ENCODE measurements around the gene FES. TPM values are rescaled to one million over a fixed set of nuclear protein-coding genes. Genes with fewer than 3 reads are reported as not detected.
A peak's percentile ranks its signal among the peaks of the same experiment; 100 is the strongest.

The FES gene
- total and polyA plus RNA-seq, 2 of the 13 experiments (the other 11 are each of a cell fraction or from before 2014, with no cell fraction given) = 4.0 to 9.5 TPM

DNA sequence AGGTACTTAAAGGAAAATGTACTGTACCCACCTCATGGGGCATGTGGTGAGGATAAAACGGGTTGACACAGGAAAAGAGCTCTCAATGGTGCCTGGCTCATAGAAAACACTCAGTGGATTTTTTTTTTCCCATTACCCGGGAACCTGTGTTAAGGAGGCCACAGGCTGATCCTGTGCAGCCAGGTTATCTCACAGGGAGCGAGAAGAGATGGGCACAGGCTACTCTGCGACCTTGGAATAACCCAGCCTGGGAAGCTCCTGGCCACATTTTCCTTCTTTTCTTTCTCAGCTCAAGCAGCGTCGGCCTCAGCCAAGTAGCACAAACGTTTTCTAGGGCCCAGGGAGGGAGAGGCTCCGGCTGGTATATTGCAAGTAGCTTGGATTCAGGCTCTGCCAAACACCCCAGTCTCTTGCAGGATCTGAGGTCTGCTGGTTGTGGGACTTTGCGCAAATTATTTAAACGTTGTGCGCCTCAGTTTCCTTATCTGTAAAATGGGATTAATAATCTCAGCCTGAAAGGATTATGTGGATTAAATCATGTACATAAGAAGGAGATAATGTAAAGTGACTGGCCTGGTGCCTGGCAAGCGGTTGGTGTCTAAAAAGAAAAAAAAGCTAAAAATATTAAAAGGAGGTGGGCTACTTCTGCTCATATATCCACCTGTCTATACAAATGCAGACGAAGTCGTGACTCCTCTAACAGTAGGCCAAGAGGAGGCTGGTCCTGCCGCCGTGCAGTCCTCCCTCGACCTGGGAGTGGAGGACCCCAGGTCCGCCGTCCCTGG lies 13.8 kb upstream of the FES start (continued):
- TF ChIP-seq CHD4 (IDR thresholded peaks at IDR 0.05; ENCODE audit: borderline replicate concordance, low read length) = peak; percentile 52; the same call in 1 of the 2 replicates
- TF ChIP-seq ZNF629 (CRISPR knock-in tag; conservative IDR thresholded peaks at IDR 0.05) = peak; percentile 90
- TF ChIP-seq, protein P1, sequence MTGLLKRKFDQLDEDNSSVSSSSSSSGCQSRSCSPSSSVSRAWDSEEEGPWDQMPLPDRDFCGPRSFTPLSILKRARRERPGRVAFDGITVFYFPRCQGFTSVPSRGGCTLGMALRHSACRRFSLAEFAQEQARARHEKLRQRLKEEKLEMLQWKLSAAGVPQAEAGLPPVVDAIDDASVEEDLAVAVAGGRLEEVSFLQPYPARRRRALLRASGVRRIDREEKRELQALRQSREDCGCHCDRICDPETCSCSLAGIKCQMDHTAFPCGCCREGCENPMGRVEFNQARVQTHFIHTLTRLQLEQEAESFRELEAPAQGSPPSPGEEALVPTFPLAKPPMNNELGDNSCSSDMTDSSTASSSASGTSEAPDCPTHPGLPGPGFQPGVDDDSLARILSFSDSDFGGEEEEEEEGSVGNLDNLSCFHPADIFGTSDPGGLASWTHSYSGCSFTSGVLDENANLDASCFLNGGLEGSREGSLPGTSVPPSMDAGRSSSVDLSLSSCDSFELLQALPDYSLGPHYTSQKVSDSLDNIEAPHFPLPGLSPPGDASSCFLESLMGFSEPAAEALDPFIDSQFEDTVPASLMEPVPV (CRISPR knock-in tag; IDR thresholded peaks at IDR 0.05) = no peak
- 0 out of 2 replicates have a peak, but pooled peaks have one; percentile 32 for TF ChIP-seq ARID2 (CRISPR knock-in tag; IDR thresholded peaks at IDR 0.05; ENCODE audit: borderline replicate concordance)
- no peak for TF ChIP-seq ZNF883 (CRISPR knock-in tag; IDR thresholded peaks at IDR 0.05; ENCODE audit: not compliant biosample characterization)
- no peak for TF ChIP-seq SIN3B (IDR thresholded peaks at IDR 0.05; ENCODE audit: low read length)
- no peak for TF ChIP-seq MAZ (IDR thresholded peaks at IDR 0.05; ENCODE audit: borderline replicate concordance, low read depth, low read length)
- TF ChIP-seq MAZ (CRISPR knock-in tag; IDR thresholded peaks at IDR 0.05; ENCODE audit: low read depth) = 0 out of 2 replicates have a peak, but pooled peaks have one; percentile 1
- TF ChIP-seq ZNF501 (CRISPR knock-in tag; IDR thresholded peaks at IDR 0.05) = 0 out of 2 replicates have a peak, but pooled peaks have one; percentile 21
- peak; percentile 44; the same call in 1 of the 2 replicates for TF ChIP-seq CBX2 (IDR thresholded peaks at IDR 0.05; ENCODE audit: low read depth, low read length)
- TF ChIP-seq CBX2 (CRISPR knock-in tag; IDR thresholded peaks at IDR 0.05; ENCODE audit: low read depth) = no peak
- TF ChIP-seq ZNF512B (CRISPR knock-in tag; IDR thresholded peaks at IDR 0.05; ENCODE audit: borderline replicate concordance) = 0 out of 2 replicates have a peak, but pooled peaks have one; percentile 43

Data from HepG2 (cell line).